Cortex of kidney (tissue), 1 donor: Measurements from ENCODE around the gene LIMK1.
"Not testable (repeated sequence)": the region's sequence is repeated elsewhere in the genome, so short reads cannot be mapped to it uniquely, and the experiment has no call there.

Source experiments
- DNase-seq: peaks from one replicate; lab custom pipeline; 2025; lab: John Stamatoyannopoulos, UW

LIMK1 gene

GRCh38 chr7:74083117-74083876 lies at the start of gene LIMK1:
Gene LIMK1, plus strand, starts transcription at chr7:74083804. Its CDS starts 187 bp downstream, at chr7:74083991.
- no peak for DNase-seq

GRCh38 chr7:74037609-74038008 lies 46.0 kb upstream of the LIMK1 start:
- DNase-seq = no peak

DNA sequence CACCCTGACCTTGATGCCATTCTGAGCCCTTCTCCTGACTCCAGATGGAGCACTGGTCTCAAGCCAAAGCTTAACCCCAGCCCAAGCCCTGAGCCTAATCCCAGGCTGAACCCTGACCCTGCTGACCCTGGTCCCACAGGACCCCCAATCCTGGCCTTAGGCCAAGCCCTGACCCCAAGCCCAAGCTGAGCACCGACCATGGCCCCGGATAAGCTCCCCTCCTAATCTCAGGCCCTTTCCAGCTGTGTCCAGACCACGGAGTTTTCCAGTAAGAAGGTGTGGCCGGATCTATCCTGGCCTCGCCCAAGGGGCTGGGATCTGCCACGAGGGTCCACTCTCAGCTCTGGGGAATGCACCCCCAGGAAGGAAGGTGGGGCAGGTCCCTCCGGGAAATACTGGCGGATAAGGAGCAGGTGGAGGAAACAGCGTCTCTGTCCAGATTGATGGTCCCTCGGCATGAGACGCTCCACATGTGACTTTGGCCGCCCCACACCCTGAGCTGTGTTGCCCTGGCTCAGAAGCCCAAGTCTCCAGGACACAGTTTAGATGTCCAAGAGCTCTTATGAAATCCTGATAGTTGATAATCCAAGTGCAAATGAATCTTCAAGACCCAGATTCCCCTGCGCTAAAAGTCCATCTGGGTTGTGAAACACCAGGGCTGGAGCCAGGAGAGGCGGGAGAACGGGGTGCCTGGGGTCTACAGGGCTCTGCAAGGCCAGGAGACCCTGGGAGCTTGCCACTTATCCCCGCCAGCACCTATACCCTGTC lies 45.2 kb upstream of the LIMK1 start:
- DNase-seq = no peak

DNA sequence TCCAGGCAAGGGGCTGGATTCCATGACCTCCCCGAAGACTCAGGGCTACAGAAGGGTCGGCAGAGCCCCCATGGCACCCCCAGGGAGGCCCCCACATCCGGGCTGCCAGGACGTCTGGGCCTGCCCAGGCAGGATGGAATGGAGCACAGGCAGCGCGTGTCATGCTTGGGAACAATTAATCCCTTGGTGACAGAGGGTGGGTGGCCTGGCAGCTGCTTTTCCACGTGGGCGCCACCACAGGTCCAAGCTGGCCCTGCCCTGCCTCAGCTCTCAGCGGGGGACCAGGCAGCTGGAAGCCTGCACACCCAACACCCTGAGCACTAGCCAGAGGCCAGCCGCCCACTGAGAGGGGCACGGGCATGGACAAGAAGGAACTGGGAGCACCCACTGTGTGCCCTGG lies 44.3 kb upstream of the LIMK1 start:
- no peak for DNase-seq

- no peak for DNase-seq
Measured at GRCh38 chr7:74040101-74040790, 43.4 kb upstream of the LIMK1 start.

DNA sequence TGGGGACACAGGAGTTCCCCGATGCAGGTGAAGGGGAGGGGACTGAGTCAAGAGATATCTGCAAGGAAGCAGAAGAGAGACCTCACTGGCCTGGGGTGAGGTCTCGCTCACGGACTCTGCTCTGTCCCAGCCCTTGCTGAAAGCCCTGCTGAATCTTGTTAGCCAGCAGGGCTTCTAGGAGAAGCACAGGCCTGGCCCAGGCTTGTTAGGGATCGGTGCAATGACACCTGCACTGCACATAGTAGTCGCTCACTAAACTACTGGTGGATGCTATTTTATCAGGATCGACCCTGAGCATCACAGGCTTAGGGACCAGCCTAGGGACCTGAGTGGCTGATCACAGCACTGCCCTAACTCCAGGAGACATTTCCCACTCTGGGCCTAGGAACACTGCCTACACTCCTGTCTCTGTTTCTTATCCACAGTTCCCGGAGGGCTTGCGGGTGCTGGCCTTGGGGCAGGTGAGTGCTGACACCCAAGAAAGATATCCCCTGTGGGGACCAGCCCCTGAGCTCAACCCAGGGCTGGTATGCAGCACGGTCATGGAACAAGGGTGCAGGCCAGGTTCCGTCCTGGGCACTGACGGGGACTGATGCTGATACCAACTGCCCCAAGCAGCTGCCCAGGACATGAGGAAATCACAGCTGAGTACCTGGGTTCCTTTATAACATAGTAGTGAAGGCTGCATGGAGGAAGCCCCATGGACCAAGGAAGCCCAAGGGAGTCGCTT lies 42.6 kb upstream of the LIMK1 start:
- DNase-seq = no peak

GRCh38 chr7:74042746-74043522 lies 40.7 kb upstream of the LIMK1 start:
- no peak for DNase-seq

GRCh38 chr7:74043523-74043951 lies 40.1 kb upstream of the LIMK1 start:
- no peak for DNase-seq

DNA sequence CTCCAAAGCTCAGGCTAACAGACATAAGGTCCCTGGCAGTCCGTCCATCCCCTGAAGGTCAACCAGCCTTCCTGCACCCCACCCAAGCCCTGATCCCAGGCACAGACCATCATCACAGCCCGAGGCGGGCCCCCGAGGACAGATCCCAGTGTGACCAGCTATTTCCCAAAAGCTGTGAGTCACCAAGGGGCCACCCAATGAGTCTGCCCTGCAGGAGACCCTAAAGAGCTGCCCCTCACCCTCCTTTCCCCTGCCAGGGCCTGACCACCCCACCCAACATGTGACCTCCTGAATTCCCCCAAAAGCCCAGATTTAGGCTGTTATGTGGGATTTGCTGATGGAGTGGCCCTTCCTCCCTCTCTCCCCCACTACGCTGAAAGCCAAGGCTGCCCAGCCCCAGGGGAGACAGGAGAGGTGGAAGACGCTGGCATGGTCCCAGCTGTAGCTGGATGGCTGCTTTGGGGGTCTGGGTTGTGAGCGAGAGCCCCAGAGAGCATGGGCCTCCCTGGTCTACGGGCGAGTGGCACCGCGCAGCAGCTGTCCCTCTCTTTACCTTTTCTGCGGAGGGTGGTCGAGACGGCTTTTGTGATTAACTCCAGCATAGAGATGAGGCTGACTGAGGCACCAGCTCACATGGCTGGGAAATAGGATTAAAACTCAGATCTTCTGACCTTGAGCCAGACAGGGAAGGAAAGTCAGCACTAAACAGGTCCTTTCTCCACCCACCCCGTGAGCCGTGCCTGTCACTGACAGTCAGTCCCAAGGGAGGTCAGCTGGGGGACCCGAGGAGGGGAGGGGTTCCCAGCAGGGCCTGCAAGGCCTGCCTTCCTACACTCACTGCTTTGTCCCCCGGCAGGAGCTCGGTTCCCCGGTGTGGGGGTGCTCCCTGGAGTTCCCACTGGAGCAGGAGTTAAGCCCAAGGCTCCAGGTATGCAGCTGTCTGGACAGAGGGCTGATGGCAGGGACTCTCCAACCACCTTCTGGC lies 38.9 kb upstream of the LIMK1 start:
- no peak for DNase-seq

GRCh38 chr7:74046581-74046980 lies 37.0 kb upstream of the LIMK1 start:
- not testable (repeated sequence) for DNase-seq

GRCh38 chr7:74047804-74048380 lies 35.7 kb upstream of the LIMK1 start:
- no peak for DNase-seq

DNA sequence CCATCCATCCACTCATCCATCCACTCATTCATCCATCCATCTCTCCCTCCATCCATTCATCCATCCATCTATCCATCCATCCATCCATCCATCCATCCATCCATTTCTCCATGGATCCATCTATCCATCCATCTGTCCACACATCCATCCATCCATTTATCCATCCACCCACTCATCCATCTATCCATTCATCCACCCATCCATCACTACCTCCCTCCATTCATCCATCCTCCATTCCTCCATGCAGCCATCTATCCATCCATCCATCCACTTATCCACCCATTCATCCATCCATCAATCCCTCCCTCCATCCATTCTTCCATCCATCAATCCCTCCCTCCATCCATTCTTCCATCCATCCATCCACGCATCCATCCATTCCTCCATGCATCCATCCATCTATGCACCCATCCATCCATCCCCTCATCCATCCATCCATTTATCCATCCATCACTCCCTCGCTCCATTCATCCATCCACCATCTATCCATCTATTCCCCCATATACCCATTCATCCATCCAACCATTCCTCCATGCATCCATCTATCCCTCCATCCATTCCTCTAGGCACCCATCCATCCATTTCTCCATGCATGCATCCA lies 34.5 kb upstream of the LIMK1 start:
- no peak for DNase-seq

- DNase-seq = no peak
Measured at GRCh38 chr7:74049997-74050798, 33.4 kb upstream of the LIMK1 start.

DNA sequence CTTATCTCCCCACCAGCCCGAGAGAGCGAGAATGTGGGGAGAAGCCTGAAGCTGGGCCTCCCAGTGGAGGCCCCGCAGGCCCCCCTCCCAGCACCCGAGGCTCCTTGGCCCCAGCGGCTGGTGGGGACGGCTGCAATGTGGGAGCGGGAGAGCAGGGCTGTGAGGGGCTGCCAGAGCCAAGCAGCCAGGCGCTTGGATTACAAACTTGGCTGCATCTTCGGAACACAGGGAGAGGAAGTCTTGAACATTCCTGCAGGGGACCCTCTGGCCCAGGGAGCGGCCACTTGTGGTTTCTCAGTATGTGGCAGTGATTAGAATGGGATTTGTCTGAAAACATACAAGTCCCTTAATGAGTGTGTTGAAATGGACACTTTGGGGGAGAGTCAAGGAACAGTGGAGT lies 32.4 kb upstream of the LIMK1 start:
- no peak for DNase-seq

DNA sequence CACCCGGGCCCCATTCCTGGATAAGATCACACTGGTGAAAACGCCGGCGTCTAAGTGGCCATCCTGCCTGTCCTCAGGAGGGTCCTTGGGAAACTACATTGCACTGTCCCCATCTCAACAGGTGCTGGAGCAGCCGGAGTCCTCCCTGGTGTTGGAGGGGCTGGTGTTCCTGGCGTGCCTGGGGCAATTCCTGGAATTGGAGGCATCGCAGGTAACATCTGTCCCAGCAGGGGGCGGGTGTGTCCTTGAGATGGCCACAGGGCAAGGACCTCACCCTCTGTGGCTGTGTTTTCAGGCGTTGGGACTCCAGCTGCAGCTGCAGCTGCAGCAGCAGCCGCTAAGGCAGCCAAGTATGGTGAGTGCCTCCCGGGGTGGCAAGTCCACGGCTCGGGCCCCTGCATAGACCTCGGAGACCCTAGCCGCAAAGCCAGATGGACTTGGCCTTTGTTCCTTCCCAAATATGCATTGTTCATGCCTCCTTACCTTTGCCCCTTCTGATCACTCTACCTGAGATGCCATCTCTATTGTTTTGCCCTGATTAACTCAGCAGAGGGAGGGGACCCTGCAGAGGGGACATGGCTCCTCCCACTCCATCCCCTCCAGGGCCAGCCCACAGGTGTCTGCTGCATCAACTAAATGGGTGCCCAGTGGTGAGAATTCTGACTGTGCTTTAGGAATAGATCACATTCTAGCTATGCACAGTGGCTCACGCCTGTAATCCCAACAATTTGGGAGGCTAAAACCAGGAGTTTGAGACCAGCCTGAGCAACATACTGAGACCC lies 31.8 kb upstream of the LIMK1 start:
- no peak for DNase-seq

DNA sequence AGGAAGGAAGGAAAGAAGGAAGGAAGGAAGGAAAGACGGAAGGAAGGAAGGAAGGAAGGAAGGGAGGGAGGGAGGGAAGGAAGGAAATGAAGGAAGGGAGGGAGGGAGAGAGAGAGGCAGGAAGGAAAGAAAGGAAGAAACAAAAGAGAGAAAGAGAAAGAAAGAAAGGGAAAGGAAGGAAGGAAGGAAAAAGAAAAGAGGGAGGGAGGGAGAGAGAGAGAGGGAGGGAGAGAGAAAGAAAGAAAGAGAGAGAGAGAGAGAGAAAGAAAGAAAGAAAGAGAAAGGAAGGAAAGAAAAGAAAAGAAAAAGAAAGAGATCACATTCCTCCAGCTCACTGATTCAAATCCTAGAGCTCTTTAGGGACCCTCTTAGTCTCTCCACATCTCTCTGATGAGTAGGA lies 31.0 kb upstream of the LIMK1 start:
- no peak for DNase-seq

GRCh38 chr7:74053589-74054186 lies 29.9 kb upstream of the LIMK1 start:
- no peak for DNase-seq
